Measurements from ENCODE around the gene UCHL1. TPM values are rescaled to one million over a fixed set of nuclear protein-coding genes. Genes with fewer than 3 reads are reported as not detected.
A peak's percentile ranks its signal among the peaks of the same experiment; 100 is the strongest.

UCHL1 gene
- total and polyA plus RNA-seq, 10 of the 15 experiments (the other 5 are each of a cell fraction or from before 2014, with no cell fraction given), result 0.29 to 178 (median 125) TPM

GRCh38 chr4:41214136-41214824 lies 42.4 kb upstream of the UCHL1 start, which contains the start of gene APBB2 (continued):
- TF ChIP-seq BHLHE40 (IDR thresholded peaks at IDR 0.05; ENCODE audit: borderline replicate concordance in 1 of 2, low read depth in 2 of 2, low read length in 1 of 2) (peak; percentile 9 to 89; a peak in 3 of 4 replicates), ATF3 (IDR thresholded peaks at IDR 0.05; ENCODE audit: borderline replicate concordance, extremely low read depth, low read depth, low read length) (no peak), CEBPZ (IDR thresholded peaks at IDR 0.05; ENCODE audit: low read depth, low read length) (no peak), ATF7 (IDR thresholded peaks at IDR 0.05; ENCODE audit: low read depth) (no peak), SKIL (IDR thresholded peaks at IDR 0.05; ENCODE audit: low read depth, poor library complexity, severe bottlenecking) (no peak), LARP7 (IDR thresholded peaks at IDR 0.05) (peak; percentile 31; the same call in 1 of the 2 replicates), CHD1 (IDR thresholded peaks at IDR 0.05; ENCODE audit: low read depth, low read length) (no peak), PAX5 (IDR thresholded peaks at IDR 0.05; ENCODE audit: borderline replicate concordance, low read depth, low read length) (no peak), RUNX3 (IDR thresholded peaks at IDR 0.05; ENCODE audit: low read length) (peak; percentile 63), RCOR1 (conservative IDR thresholded peaks at IDR 0.05; ENCODE audit: low read depth, low read length) (no peak), ESRRA (IDR thresholded peaks at IDR 0.05; ENCODE audit: low read length) (no peak), REST (IDR thresholded peaks at IDR 0.05; ENCODE audit: low read depth, low read length) (no peak), NR2F1 (conservative IDR thresholded peaks at IDR 0.05) (0 out of 2 replicates have a peak, but pooled peaks have one; percentile 15), HDAC6 (IDR thresholded peaks at IDR 0.05; ENCODE audit: unreplicated experiment) (peak; percentile 69), IRF3 (IDR thresholded peaks at IDR 0.05) (no peak), RELA (IDR thresholded peaks at IDR 0.05; ENCODE audit: borderline replicate concordance, partially characterized antibody) (no peak), TARDBP (IDR thresholded peaks at IDR 0.05; ENCODE audit: borderline replicate concordance) (no peak), CBX3 (IDR thresholded peaks at IDR 0.05; ENCODE audit: borderline replicate concordance, low read depth) (no peak), SREBF2 (IDR thresholded peaks at IDR 0.05; ENCODE audit: low read length) (no peak), SUZ12 (IDR thresholded peaks at IDR 0.05; ENCODE audit: unreplicated experiment) (no peak)

Data from GM12878 (cell line).